ENCODE measurements around the gene NTRK3. TPM values are rescaled to one million over a fixed set of nuclear protein-coding genes. Genes with fewer than 3 reads are reported as not detected.

Gene NTRK3
- total and polyA plus RNA-seq, 2 of the 8 experiments (the other 6 are each of a cell fraction or from before 2014, with no cell fraction given) = 4.5 to 6.8 TPM

GRCh38 chr15:88256279-88257230 lies at the start of gene NTRK3 (continued):
- 0 out of 2 replicates have a peak, but pooled peaks have one; percentile 52 for TF ChIP-seq SUZ12 (IDR thresholded peaks at IDR 0.05; ENCODE audit: low read length)
- TF ChIP-seq TEAD4 (IDR thresholded peaks at IDR 0.05; ENCODE audit: low read depth, low read length) = no peak
- TF ChIP-seq KDM4A (IDR thresholded peaks at IDR 0.05; ENCODE audit: low read depth, low read length, severe bottlenecking) = peak; percentile 94
- TF ChIP-seq HDAC6 (IDR thresholded peaks at IDR 0.05; ENCODE audit: low read depth, low read length) = no peak
- no peak for TF ChIP-seq POLR2A (IDR thresholded peaks at IDR 0.05; ENCODE audit: control extremely low read depth in 1 of 2, low read depth in 2 of 2, low read length in 2 of 2)
- no peak for TF ChIP-seq EZH2 (IDR thresholded peaks at IDR 0.05; ENCODE audit: low read depth, low read length, severe bottlenecking)
- TF ChIP-seq CEBPB (IDR thresholded peaks at IDR 0.05; ENCODE audit: low read depth, low read length) = no peak
- TF ChIP-seq KDM1A (IDR thresholded peaks at IDR 0.05; ENCODE audit: borderline replicate concordance, low read length) = peak; percentile 27; the same call in 1 of the 2 replicates
- TF ChIP-seq ASH2L (IDR thresholded peaks at IDR 0.05; ENCODE audit: low read length) = peak; percentile 97
- no peak for TF ChIP-seq HDAC2 (IDR thresholded peaks at IDR 0.05; ENCODE audit: borderline replicate concordance in 1 of 2, low read depth in 2 of 2, low read length in 2 of 2)
- TF ChIP-seq CTCF (IDR thresholded peaks at IDR 0.05; ENCODE audit: control extremely low read depth in 1 of 3, insufficient read depth in 1 of 3, low read depth in 1 of 3, low read length in 3 of 3) = no peak
- no peak for TF ChIP-seq SP4 (IDR thresholded peaks at IDR 0.05; ENCODE audit: low read length)
